Neural progenitor cell (in vitro differentiated cells): ENCODE data around the gene TEKT2. TPM values are rescaled to one million over a fixed set of nuclear protein-coding genes. Genes with fewer than 3 reads are reported as not detected.

Experiments used
- DNase-seq: peaks from one replicate; pipeline ENCODE4 v3.0.0-alpha.2; 2016; ENCODE audit warnings: low spot score
- H2AFZ ChIP-seq: fragments of 200-600 bp; sonication (generic); replicated peaks from 2 replicates; pipeline ENCODE4 v1.6.1; 2016; ENCODE audit warnings: antibody characterized with exemption
- H3F3A ChIP-seq: fragments of 200-600 bp; sonication (generic); 2 replicates; pipeline ENCODE4 v1.6.1; 2016; ENCODE audit warnings: antibody characterized with exemption, low read depth
- H3K27ac ChIP-seq: fragments of 200-600 bp; sonication (generic); 2 replicates; pipeline ENCODE4 v1.5.1; 2016; ENCODE audit warnings: mild to moderate bottlenecking
- H3K27me3 ChIP-seq: fragments of 200-600 bp; sonication (generic); 2 replicates; pipeline ENCODE4 v1.6.1; 2016; ENCODE audit warnings: mild to moderate bottlenecking, moderate library complexity
- H3K36me3 ChIP-seq: fragments of 200-600 bp; sonication (generic); 2 replicates; pipeline ENCODE4 v1.5.1; 2016
- H3K4me1 ChIP-seq: fragments of 200-600 bp; sonication (generic); 2 replicates; pipeline ENCODE4 v1.6.1; 2016; ENCODE audit warnings: mixed run types
- H3K4me2 ChIP-seq: fragments of 200-600 bp; sonication (generic); 2 replicates; pipeline ENCODE4 v1.6.1; 2016
- H3K4me3 ChIP-seq: fragments of 200-600 bp; sonication (generic); 2 replicates; pipeline ENCODE4 v1.5.1; 2016
- H3K79me2 ChIP-seq: fragments of 200-600 bp; sonication (generic); 2 replicates; pipeline ENCODE4 v1.6.1; 2016; ENCODE audit warnings: low read depth
- H3K9ac ChIP-seq: fragments of 200-600 bp; sonication (generic); 2 replicates; pipeline ENCODE4 v1.6.1; 2016
- H3K9me3 ChIP-seq: fragments of 200-600 bp; sonication (generic); 2 replicates; pipeline ENCODE4 v1.5.1; 2016; ENCODE audit warnings: low read depth
- H4K20me1 ChIP-seq: fragments of 200-600 bp; sonication (generic); 2 replicates; pipeline ENCODE4 v1.6.1; 2016; ENCODE audit warnings: low read depth
- H3K27ac Mint-ChIP-seq: 3 replicates; pipeline ENCODE4 v1.8.0; 2021; ENCODE audit warnings: mixed read lengths
- H3K27me3 Mint-ChIP-seq: 2 replicates; pipeline ENCODE4 v1.8.0; 2022; ENCODE audit warnings: low read depth, mild to moderate bottlenecking, inconsistent platforms, moderate library complexity, mixed read lengths; ENCODE audit not compliant: insufficient read depth
- H3K36me3 Mint-ChIP-seq: 3 replicates; pipeline ENCODE4 v1.8.0; 2021; ENCODE audit warnings: mixed read lengths
- H3K4me1 Mint-ChIP-seq: 3 replicates; pipeline ENCODE4 v1.8.0; 2021; ENCODE audit warnings: mixed read lengths
- H3K4me3 Mint-ChIP-seq: 3 replicates; pipeline ENCODE4 v1.8.0; 2021; ENCODE audit warnings: mild to moderate bottlenecking, moderate library complexity, mixed read lengths
- H3K9me3 Mint-ChIP-seq: 3 replicates; pipeline ENCODE4 v1.8.0; 2020; ENCODE audit warnings: mixed read lengths
- EZH2 ChIP-seq: fragments of 200-600 bp; sonication (generic); IDR thresholded peaks from 2 replicates; pipeline ENCODE4 v1.6.1; 2017; ENCODE audit warnings: antibody characterized with exemption, mild to moderate bottlenecking, moderate library complexity
- EZH2phosphoT487 ChIP-seq: fragments of 200-600 bp; sonication (generic); IDR thresholded peaks from 2 replicates; pipeline ENCODE4 v1.6.1; 2017; ENCODE audit warnings: antibody characterized with exemption
- total RNA-seq: library from RNA; depleted of rRNA; stranded (reverse); fragments of >200 nt; gene quantifications from 2 replicates; pipeline ENCODE4 v1.2.3, GENCODE V29; 2015; ENCODE audit warnings: low replicate concordance
- TF ChIP-seq, protein P1 (sequence below): fragments of 200-600 bp; sonication (generic); IDR thresholded peaks from 2 replicates; pipeline ENCODE4 v1.5.1; 2017; ENCODE audit warnings: antibody characterized with exemption, mild to moderate bottlenecking

TEKT2 gene
- total RNA-seq, 1 donor from 2014 or later: 2.7 TPM

GRCh38 chr1:36109041-36109679 lies 25.3 kb downstream of the TEKT2 start:
- Histone ChIP-seq H3K79me2 (no peaks in the 10 kb centered on the region), H3F3A (no peaks in the 10 kb centered on the region), H3K27ac (no peak overlapping the region), H3K9ac (no peak overlapping the region), H3K9me3 (no peaks in the 10 kb centered on the region), H3K27me3 (no peaks in the 10 kb centered on the region), H3K4me1 (no peaks in the 10 kb centered on the region), H3K36me3 (no peaks in the 10 kb centered on the region), H3K4me3 (no peak overlapping the region), H4K20me1 (no peaks in the 10 kb centered on the region), H3K4me2 (no peak overlapping the region), H2AFZ (no peak overlapping the region)
- no peaks in the 10 kb centered on the region for H3K9me3 Mint-ChIP-seq
- peaks cover 12% of the 10 kb centered on the region for H3K4me1 Mint-ChIP-seq
- H3K27ac Mint-ChIP-seq: peak overlapping the region; percentile 8
- no peaks in the 10 kb centered on the region for H3K36me3 Mint-ChIP-seq
- peaks cover 10% of the 10 kb centered on the region for H3K27me3 Mint-ChIP-seq
- no peak overlapping the region for H3K4me3 Mint-ChIP-seq
- DNase-seq: no peak
- TF ChIP-seq EZH2: no peak
- no peak for TF ChIP-seq EZH2phosphoT487
- TF ChIP-seq, protein P1, sequence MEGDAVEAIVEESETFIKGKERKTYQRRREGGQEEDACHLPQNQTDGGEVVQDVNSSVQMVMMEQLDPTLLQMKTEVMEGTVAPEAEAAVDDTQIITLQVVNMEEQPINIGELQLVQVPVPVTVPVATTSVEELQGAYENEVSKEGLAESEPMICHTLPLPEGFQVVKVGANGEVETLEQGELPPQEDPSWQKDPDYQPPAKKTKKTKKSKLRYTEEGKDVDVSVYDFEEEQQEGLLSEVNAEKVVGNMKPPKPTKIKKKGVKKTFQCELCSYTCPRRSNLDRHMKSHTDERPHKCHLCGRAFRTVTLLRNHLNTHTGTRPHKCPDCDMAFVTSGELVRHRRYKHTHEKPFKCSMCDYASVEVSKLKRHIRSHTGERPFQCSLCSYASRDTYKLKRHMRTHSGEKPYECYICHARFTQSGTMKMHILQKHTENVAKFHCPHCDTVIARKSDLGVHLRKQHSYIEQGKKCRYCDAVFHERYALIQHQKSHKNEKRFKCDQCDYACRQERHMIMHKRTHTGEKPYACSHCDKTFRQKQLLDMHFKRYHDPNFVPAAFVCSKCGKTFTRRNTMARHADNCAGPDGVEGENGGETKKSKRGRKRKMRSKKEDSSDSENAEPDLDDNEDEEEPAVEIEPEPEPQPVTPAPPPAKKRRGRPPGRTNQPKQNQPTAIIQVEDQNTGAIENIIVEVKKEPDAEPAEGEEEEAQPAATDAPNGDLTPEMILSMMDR: no peak

GRCh38 chr1:36111151-36111550 lies 27.3 kb downstream of the TEKT2 start:
- Histone ChIP-seq H3K79me2 (no peaks in the 10 kb centered on the region), H3K9ac (no peak overlapping the region), H3K4me2 (no peak overlapping the region), H3K4me1 (peaks cover 6% of the 10 kb centered on the region), H4K20me1 (no peaks in the 10 kb centered on the region), H3K27me3 (no peaks in the 10 kb centered on the region), H2AFZ (no peak overlapping the region), H3K4me3 (no peak overlapping the region), H3K27ac (no peak overlapping the region), H3K9me3 (no peaks in the 10 kb centered on the region), H3K36me3 (no peaks in the 10 kb centered on the region), H3F3A (no peaks in the 10 kb centered on the region)
- H3K4me3 Mint-ChIP-seq: peak overlapping the region; percentile 29
- no peak for DNase-seq
- peaks cover 18% of the 10 kb centered on the region for H3K4me1 Mint-ChIP-seq
- H3K27me3 Mint-ChIP-seq: peaks cover 11% of the 10 kb centered on the region
- no peaks in the 10 kb centered on the region for H3K36me3 Mint-ChIP-seq
- TF ChIP-seq, protein P1: no peak
- no peak for TF ChIP-seq EZH2
- TF ChIP-seq EZH2phosphoT487: no peak
- H3K9me3 Mint-ChIP-seq: no peaks in the 10 kb centered on the region
- no peak overlapping the region for H3K27ac Mint-ChIP-seq

DNA sequence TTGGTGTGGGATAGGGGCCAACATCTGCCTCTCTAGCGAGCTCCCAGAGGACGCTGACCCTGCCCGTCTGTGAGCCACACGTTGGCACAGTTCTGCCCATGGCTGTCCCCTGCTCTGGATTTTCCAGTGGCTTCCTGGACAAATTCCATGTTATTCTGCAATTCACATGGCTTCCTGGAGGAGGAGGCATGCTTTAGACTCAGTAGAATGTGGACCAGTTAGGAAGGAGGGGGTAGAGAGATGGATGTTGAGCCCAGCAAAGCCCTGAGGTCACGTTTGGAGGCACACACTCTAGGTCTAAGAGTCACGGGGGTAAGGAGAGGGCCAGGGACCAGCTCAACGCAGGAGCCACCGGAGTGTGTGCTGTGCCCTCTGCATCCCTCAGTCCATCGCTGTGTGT lies 28.9 kb downstream of the TEKT2 start:
- peaks cover 11% of the 10 kb centered on the region for H3K27me3 Mint-ChIP-seq
- no peaks in the 10 kb centered on the region for H3K79me2 ChIP-seq
- H3K4me1 ChIP-seq: peaks cover 6% of the 10 kb centered on the region
- no peaks in the 10 kb centered on the region for H3F3A ChIP-seq
- no peak overlapping the region for H3K4me3 ChIP-seq
- peaks cover 30% of the 10 kb centered on the region for H3K4me1 Mint-ChIP-seq
- H3K9ac ChIP-seq: no peak overlapping the region
- H3K9me3 ChIP-seq: no peaks in the 10 kb centered on the region
- no peak overlapping the region for H3K4me2 ChIP-seq
- no peaks in the 10 kb centered on the region for H3K27me3 ChIP-seq
- H3K36me3 Mint-ChIP-seq: no peaks in the 10 kb centered on the region
- H3K9me3 Mint-ChIP-seq: no peaks in the 10 kb centered on the region
- H3K4me3 Mint-ChIP-seq: no peak overlapping the region
- no peaks in the 10 kb centered on the region for H4K20me1 ChIP-seq
- H3K36me3 ChIP-seq: no peaks in the 10 kb centered on the region
- H3K27ac Mint-ChIP-seq: no peak overlapping the region
- H2AFZ ChIP-seq: no peak overlapping the region
- DNase-seq: no peak
- H3K27ac ChIP-seq: no peak overlapping the region
- TF ChIP-seq, protein P1: no peak
- TF ChIP-seq EZH2phosphoT487 (no peak), EZH2 (no peak)
